Upper lobe of left lung (tissue), 4 donors: Measurements from ENCODE around the gene CAPN2.

Source experiments
- CTCF ChIP-seq, 6 experiments: fragments of 450-650 bp in 4 of 6; fragments of 200-600 bp in 2 of 6; sonication (generic) in 2 of 6; IDR thresholded peaks; one replicate each; pipeline ENCODE4 v1.5.1; 2016 to 2019; ENCODE audit warnings: antibody characterized with exemption in 6 of 6
- POLR2A ChIP-seq, 4 donors: fragments of 450-650 bp; IDR thresholded peaks; one replicate each; pipeline ENCODE4 v1.5.1; 2016 to 2017; ENCODE audit warnings: antibody characterized with exemption in 4 of 4, mild to moderate bottlenecking in 2 of 4

DNA sequence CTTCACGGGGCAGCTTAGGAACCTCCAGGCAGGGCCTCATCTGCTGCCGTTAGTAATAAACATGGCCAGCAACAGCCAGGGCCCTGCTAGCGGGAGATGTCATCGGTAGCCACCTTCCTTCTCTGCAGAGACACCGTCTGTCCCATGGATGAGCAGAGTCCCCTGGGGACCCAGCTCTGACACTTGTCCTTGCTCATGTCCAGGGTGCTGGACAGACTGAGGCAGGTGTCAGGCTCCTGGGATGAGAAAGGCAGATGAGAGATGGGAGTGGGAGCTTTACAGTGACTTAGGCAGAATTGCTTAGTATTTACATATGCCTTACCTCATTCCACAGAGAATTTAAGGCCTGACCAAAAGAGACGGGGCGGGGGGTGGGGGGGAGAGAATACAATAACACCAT lies 25.0 kb downstream of the CAPN2 start:
- no peak for TF ChIP-seq CTCF (IDR thresholded peaks at IDR 0.05)
- TF ChIP-seq POLR2A (IDR thresholded peaks at IDR 0.05), result no peak
